Kidney epithelial cell (primary cell): ENCODE data around the gene PEAR1. TPM values are rescaled to one million over a fixed set of nuclear protein-coding genes. Genes with fewer than 3 reads are reported as not detected.

ENCODE experiments used
- DNase-seq: peaks from one replicate; pipeline ENCODE4 v3.0.0-alpha.2; 2010; ENCODE audit warnings: low read depth
- H3K27me3 ChIP-seq: 2 replicates; pipeline ENCODE4 v1.6.0; 2011; ENCODE audit warnings: low read length; ENCODE audit not compliant: control insufficient read depth, insufficient read depth
- H3K36me3 ChIP-seq: 2 replicates; pipeline ENCODE4 v1.5.1; 2011; ENCODE audit warnings: low read length; ENCODE audit not compliant: control insufficient read depth, insufficient read depth
- H3K4me3 ChIP-seq: 2 replicates; pipeline ENCODE4 v1.5.1; 2011; ENCODE audit warnings: low read depth, mild to moderate bottlenecking, control low read depth, low read length
- total RNA-seq: library from RNA; depleted of rRNA; stranded (reverse); fragments of >200 nt; gene quantifications from 2 replicates; pipeline ENCODE4 v1.2.3, GENCODE V29; 2015
- TF ChIP-seq, protein P1 (sequence below): IDR thresholded peaks from 2 replicates; pipeline ENCODE4 v1.5.1; 2011; ENCODE audit warnings: mild to moderate bottlenecking, moderate library complexity, low read length, control low read depth, inconsistent platforms; ENCODE audit not compliant: insufficient read depth, poor library complexity, severe bottlenecking

PEAR1 gene
- total RNA-seq, 1 donor from 2014 or later, result 10.3 TPM

DNA sequence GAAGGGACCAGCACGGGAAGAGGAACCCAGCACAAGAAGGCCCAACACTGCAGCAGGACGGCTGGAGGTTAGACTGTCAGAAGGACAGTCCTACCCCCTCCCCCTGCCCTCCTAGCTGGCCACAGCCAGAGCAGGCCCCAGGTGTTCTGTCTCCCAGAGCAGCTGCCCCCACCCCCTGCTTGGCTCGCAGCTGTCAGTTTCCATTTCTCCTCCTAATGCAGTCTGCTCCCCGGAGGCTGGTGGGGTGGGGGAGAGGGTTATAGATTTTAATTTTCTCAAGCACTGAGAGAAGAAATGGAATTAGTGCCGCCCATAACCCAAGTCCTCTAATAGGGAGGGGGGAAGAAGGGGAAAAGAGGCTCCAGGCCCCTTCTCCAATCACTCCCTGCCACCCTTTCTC lies 13.0 kb upstream of the PEAR1 start:
- TF ChIP-seq, protein P1, sequence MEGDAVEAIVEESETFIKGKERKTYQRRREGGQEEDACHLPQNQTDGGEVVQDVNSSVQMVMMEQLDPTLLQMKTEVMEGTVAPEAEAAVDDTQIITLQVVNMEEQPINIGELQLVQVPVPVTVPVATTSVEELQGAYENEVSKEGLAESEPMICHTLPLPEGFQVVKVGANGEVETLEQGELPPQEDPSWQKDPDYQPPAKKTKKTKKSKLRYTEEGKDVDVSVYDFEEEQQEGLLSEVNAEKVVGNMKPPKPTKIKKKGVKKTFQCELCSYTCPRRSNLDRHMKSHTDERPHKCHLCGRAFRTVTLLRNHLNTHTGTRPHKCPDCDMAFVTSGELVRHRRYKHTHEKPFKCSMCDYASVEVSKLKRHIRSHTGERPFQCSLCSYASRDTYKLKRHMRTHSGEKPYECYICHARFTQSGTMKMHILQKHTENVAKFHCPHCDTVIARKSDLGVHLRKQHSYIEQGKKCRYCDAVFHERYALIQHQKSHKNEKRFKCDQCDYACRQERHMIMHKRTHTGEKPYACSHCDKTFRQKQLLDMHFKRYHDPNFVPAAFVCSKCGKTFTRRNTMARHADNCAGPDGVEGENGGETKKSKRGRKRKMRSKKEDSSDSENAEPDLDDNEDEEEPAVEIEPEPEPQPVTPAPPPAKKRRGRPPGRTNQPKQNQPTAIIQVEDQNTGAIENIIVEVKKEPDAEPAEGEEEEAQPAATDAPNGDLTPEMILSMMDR, result no peak
- no peak for DNase-seq
- no peak overlapping the region for H3K4me3 ChIP-seq
- peaks cover 49% of the 10 kb centered on the region for H3K27me3 ChIP-seq
- H3K36me3 ChIP-seq, result no peaks in the 10 kb centered on the region

GRCh38 chr1:156881101-156881500 lies 12.4 kb upstream of the PEAR1 start:
- DNase-seq, result no peak
- Histone ChIP-seq H3K27me3 (peaks cover 48% of the 10 kb centered on the region), H3K4me3 (no peak overlapping the region), H3K36me3 (no peaks in the 10 kb centered on the region)
- TF ChIP-seq, protein P1, result no peak

DNA sequence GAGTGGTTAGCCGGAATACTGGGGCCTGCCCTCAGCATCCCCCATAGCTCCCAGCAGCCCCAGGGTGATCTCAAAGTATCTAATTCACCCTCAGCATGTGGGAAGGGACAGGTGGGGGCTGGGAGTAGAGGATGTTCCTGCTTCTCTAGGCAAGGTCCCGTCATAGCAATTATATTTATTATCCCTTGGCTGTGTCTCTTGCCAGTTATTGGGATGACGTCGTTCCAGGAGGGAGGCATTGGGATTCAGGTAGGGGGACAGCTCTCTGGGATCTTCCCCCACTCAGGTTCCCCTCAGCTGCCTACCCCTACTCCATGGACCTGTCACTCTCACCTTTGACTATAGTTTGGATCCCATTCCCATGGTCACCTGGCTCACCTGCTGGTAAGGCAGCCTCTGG lies 11.9 kb upstream of the PEAR1 start:
- H3K27me3 ChIP-seq, result peaks cover 45% of the 10 kb centered on the region
- TF ChIP-seq, protein P1, result no peak
- no peak overlapping the region for H3K4me3 ChIP-seq
- DNase-seq, result no peak
- no peaks in the 10 kb centered on the region for H3K36me3 ChIP-seq

DNA sequence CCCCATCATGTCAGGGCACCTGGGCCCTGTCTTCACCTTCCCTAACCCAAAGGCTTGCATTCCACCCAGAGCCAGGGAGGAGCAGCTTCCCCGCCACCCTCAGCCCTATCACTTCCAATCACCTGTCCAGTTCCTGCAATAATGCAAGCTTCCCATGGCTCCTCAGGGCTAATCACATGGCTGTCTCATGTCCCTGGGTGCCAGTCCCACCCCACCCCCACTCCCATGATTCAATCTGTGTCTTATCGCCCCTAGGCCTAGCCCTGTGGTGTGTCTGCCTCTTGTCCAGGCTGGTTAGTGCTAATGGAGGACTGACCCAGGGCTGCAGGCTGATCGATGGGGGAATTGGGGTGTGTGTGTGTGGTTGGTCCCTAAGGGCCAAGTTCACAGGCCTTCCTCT lies 11.0 kb upstream of the PEAR1 start:
- H3K4me3 ChIP-seq, result no peak overlapping the region
- TF ChIP-seq, protein P1, result no peak
- no peaks in the 10 kb centered on the region for H3K36me3 ChIP-seq
- peaks cover 43% of the 10 kb centered on the region for H3K27me3 ChIP-seq
- no peak for DNase-seq

GRCh38 chr1:156883919-156884318 lies 9.6 kb upstream of the PEAR1 start:
- DNase-seq, result no peak
- H3K27me3 ChIP-seq, result peaks cover 45% of the 10 kb centered on the region

More at GRCh38 chr1:156883919-156884318, 9.6 kb upstream of the PEAR1 start:
- TF ChIP-seq, protein P1, result no peak
- H3K36me3 ChIP-seq, result no peaks in the 10 kb centered on the region
- H3K4me3 ChIP-seq, result no peak overlapping the region
